Aorta (tissue), 5 donors: ENCODE results near the gene UNC13C. TPM values are rescaled to one million over a fixed set of nuclear protein-coding genes. Genes with fewer than 3 reads are reported as not detected.
A peak's percentile ranks its signal among the peaks of the same experiment; 100 is the strongest.
"Not testable (repeated sequence)": the region's sequence is repeated elsewhere in the genome, so short reads cannot be mapped to it uniquely, and the experiment has no call there.

Source experiments
- ATAC-seq: fragments of 200-7000 bp; cut with Tn5 transposase; one replicate; pipeline ENCODE4 v1.9.1; 2022; ENCODE audit warnings: moderate library complexity; ENCODE audit not compliant: low FRiP score
- DNase-seq, 2 donors: peaks; one replicate each; pipeline ENCODE4 v3.0.0-alpha.2; 2020
- H3K27ac ChIP-seq, 2 donors: one replicate each; pipeline ENCODE4 v1.5.1; 2013; ENCODE audit warnings: low read length in 2 of 2, mild to moderate bottlenecking in 2 of 2, moderate library complexity in 2 of 2, control low read depth in 1 of 2, inconsistent platforms in 1 of 2, low read depth in 1 of 2
- H3K27me3 ChIP-seq, 2 donors: one replicate each; pipeline ENCODE4 v1.6.1; 2013; ENCODE audit warnings: control low read depth in 1 of 2, low read length in 1 of 2, mild to moderate bottlenecking in 1 of 2, moderate library complexity in 1 of 2; ENCODE audit not compliant: insufficient read depth in 2 of 2, control insufficient read depth in 1 of 2
- H3K36me3 ChIP-seq, 2 donors: one replicate each; pipeline ENCODE4 v1.6.1; 2013; ENCODE audit warnings: control low read depth in 1 of 2, low read length in 1 of 2, mild to moderate bottlenecking in 1 of 2; ENCODE audit not compliant: insufficient read depth in 2 of 2, control insufficient read depth in 1 of 2
- H3K4me1 ChIP-seq, 2 donors: one replicate each; pipeline ENCODE4 v1.6.1; 2013; ENCODE audit warnings: low read length in 2 of 2, control low read depth in 1 of 2, mild to moderate bottlenecking in 1 of 2, moderate library complexity in 1 of 2; ENCODE audit not compliant: insufficient read depth in 2 of 2, control insufficient read depth in 1 of 2
- H3K4me3 ChIP-seq, 2 donors: one replicate each; pipeline ENCODE4 v1.5.1; 2013; ENCODE audit warnings: low read length in 2 of 2, control low read depth in 1 of 2, mild to moderate bottlenecking in 1 of 2
- H3K9me3 ChIP-seq: one replicate; pipeline ENCODE4 v1.6.1; 2013; ENCODE audit warnings: mild to moderate bottlenecking, low read length; ENCODE audit not compliant: control insufficient read depth
- WGBS, 2 donors: extraction: QIAGEN DNeasy Blood & Tissue Kit; methylation state at CpG; one replicate each; pipeline ENCODE4 v1.1.7; 2013; 5-methylcytosine and 5-hydroxymethylcytosine counted together
- intact Hi-C, 2 donors: fragments of 100-400 bp; cut with DNase I; formaldehyde crosslinking; loops; one replicate each; pipeline versions ENCODE4 v1.14.2 to v1.15.0; 2022
- polyA plus RNA-seq, 2 donors: library from polyadenylated mRNA; stranded (reverse); fragments of 200-250 nt; gene quantifications; one replicate each; pipeline ENCODE4 v1.2.3, GENCODE V29; 2013
- total RNA-seq, 2 donors: library from RNA; stranded (reverse); fragmentation: NEBNext Ultra II Directional; extraction: Animal tissue kit (Norgen Biotek cat#: 25700); gene quantifications; one replicate each; pipeline ENCODE4 v1.2.1, GENCODE V29; 2021
- donor health status: healthy with polysubstance abuse.
- donor health status: Bipolar disorder and iron deficiency.
- donor health status: DM: no; HTN: no; CAD: no.
- donor health status: DM: no; HTN: no; CAD: no.
- donor health status: DM: yes; HTN: yes; CAD: no.

Gene UNC13C
- total and polyA plus RNA-seq, 4 donors, result under 0.01 to 2.8 (median 1.1) TPM

- H3K4me1 ChIP-seq, H3K27me3 ChIP-seq, ATAC-seq, intact Hi-C loops, H3K4me3 ChIP-seq, H3K27ac ChIP-seq, H3K36me3 ChIP-seq: not testable (repeated sequence)
- H3K9me3 ChIP-seq, result peaks cover 14% of the 10 kb centered on the region
- DNase-seq, result peak in 1 of 2 donors; percentile 67
- 95 to 96% methylated on average over 9 of the region's 9 CpGs for WGBS, 2 donors
These were observed 472.0 kb downstream of the UNC13C start for GRCh38 chr15:54450288-54450687.

- intact Hi-C loops, result no loop called here
- no peaks in the 10 kb centered on the region for H3K4me1 ChIP-seq
- DNase-seq, result no peak
- H3K27ac ChIP-seq, result no peak overlapping the region
- H3K4me3 ChIP-seq, result no peak overlapping the region
- 90 to 100% methylated on average over 1 of the region's 1 CpG for WGBS, 2 donors
- no peaks in the 10 kb centered on the region for H3K36me3 ChIP-seq
- H3K9me3 ChIP-seq, result peaks cover 11% of the 10 kb centered on the region
- H3K27me3 ChIP-seq, result no peaks in the 10 kb centered on the region
- ATAC-seq, result no peak
These were observed 478.2 kb downstream of the UNC13C start for GRCh38 chr15:54456413-54456812.

GRCh38 chr15:54462511-54462913 is 484.3 kb downstream of the UNC13C start:
- intact Hi-C loops, result no loop called here
- 91 to 95% methylated on average over 15 to 17 of the region's 17 CpGs for whole genome bisulfite sequencing, 2 donors
- Histone ChIP-seq H3K9me3 (no peaks in the 10 kb centered on the region), H3K27me3 (no peaks in the 10 kb centered on the region), H3K4me1 (no peaks in the 10 kb centered on the region), H3K36me3 (no peaks in the 10 kb centered on the region), H3K27ac (no peak overlapping the region), H3K4me3 (no peak overlapping the region)
- ATAC-seq (peak; percentile 29), DNase-seq (peak in 1 of 2 donors; percentile 51)

GRCh38 chr15:54481819-54482218 is 503.6 kb downstream of the UNC13C start:
- no peaks in the 10 kb centered on the region for H3K27me3 ChIP-seq
- WGBS, 2 donors, result 81 to 86% methylated on average over 3 of the region's 3 CpGs
- no peak for ATAC-seq
- no peaks in the 10 kb centered on the region for H3K9me3 ChIP-seq
- H3K4me1 ChIP-seq, result peaks cover 0 to 1% of the 10 kb centered on the region in 2 donors
- no peak overlapping the region for H3K27ac ChIP-seq
- no peaks in the 10 kb centered on the region for H3K36me3 ChIP-seq
- no peak for DNase-seq
- no peak overlapping the region for H3K4me3 ChIP-seq
- intact Hi-C loops, result no loop called here

- H3K4me3 ChIP-seq, result no peak overlapping the region
- 74 to 82% methylated on average over 5 of the region's 5 CpGs for WGBS, 2 donors
- H3K27me3 ChIP-seq, result no peaks in the 10 kb centered on the region
- no peaks in the 10 kb centered on the region for H3K36me3 ChIP-seq
- DNase-seq (no peak), ATAC-seq (no peak)
- peaks cover 0 to 1% of the 10 kb centered on the region in 2 donors for H3K4me1 ChIP-seq
- no peak overlapping the region for H3K27ac ChIP-seq
- no peaks in the 10 kb centered on the region for H3K9me3 ChIP-seq
- intact Hi-C loops, result no loop called here
These were observed 504.0 kb downstream of the UNC13C start for GRCh38 chr15:54482251-54482650.

GRCh38 chr15:54500330-54500729 is 522.1 kb downstream of the UNC13C start:
- no peaks in the 10 kb centered on the region for H3K9me3 ChIP-seq
- H3K36me3 ChIP-seq, result no peaks in the 10 kb centered on the region
- H3K4me1 ChIP-seq, result no peaks in the 10 kb centered on the region
- ATAC-seq (no peak), DNase-seq (no peak)
- no peak overlapping the region for H3K27ac ChIP-seq
- H3K27me3 ChIP-seq, result no peaks in the 10 kb centered on the region
- no peak overlapping the region for H3K4me3 ChIP-seq
- intact Hi-C loops, result loop anchor here in 1 of 2 donors (10.0 kb wide), 1 partner anchor 526 kb away; the partner anchor contains the start of gene UNC13C
- 69 to 83% methylated on average over 2 of the region's 2 CpGs for WGBS, 2 donors

GRCh38 chr15:54502416-54503075 is 524.3 kb downstream of the UNC13C start:
- no peak for ATAC-seq
- WGBS, 2 donors, result 30 to 43% methylated on average over 5 of the region's 5 CpGs
- no peaks in the 10 kb centered on the region for H3K27me3 ChIP-seq
- intact Hi-C loops, result loop anchor here in 1 of 2 donors (10.0 kb wide), 1 partner anchor 528 kb away; the partner anchor contains the start of gene UNC13C
- H3K4me3 ChIP-seq, result no peak overlapping the region
- H3K36me3 ChIP-seq, result no peaks in the 10 kb centered on the region
- H3K27ac ChIP-seq, result no peak overlapping the region
- H3K9me3 ChIP-seq, result no peaks in the 10 kb centered on the region
- no peak for DNase-seq
- no peaks in the 10 kb centered on the region for H3K4me1 ChIP-seq

GRCh38 chr15:54504695-54505094 is 526.5 kb downstream of the UNC13C start:
- intact Hi-C loops, result loop anchor here in 1 of 2 donors (10.0 kb wide), 1 partner anchor 530 kb away; the partner anchor contains the start of gene UNC13C
- WGBS, 2 donors, result 95 to 96% methylated on average over 1 of the region's 1 CpG
- Histone ChIP-seq H3K4me1 (no peaks in the 10 kb centered on the region), H3K27me3 (no peaks in the 10 kb centered on the region), H3K27ac (no peak overlapping the region), H3K9me3 (no peaks in the 10 kb centered on the region), H3K4me3 (no peak overlapping the region), H3K36me3 (no peaks in the 10 kb centered on the region)
- DNase-seq (no peak), ATAC-seq (no peak)

- Histone ChIP-seq H3K36me3 (no peaks in the 10 kb centered on the region), H3K9me3 (no peaks in the 10 kb centered on the region), H3K27me3 (no peaks in the 10 kb centered on the region), H3K4me1 (no peaks in the 10 kb centered on the region), H3K27ac (no peak overlapping the region), H3K4me3 (no peak overlapping the region)
- DNase-seq, result no peak
- intact Hi-C loops, result loop anchor here in 1 of 2 donors (10.0 kb wide), 1 partner anchor 532 kb away; the partner anchor contains the start of gene UNC13C
- no peak for ATAC-seq
These were observed 528.8 kb downstream of the UNC13C start for GRCh38 chr15:54506977-54507524.
